Activated B cell treated with CpG ODN at 0.5 μM for 24 hours (primary cell): ENCODE data around the gene ZGPAT. TPM values are rescaled to one million over a fixed set of nuclear protein-coding genes. Genes with fewer than 3 reads are reported as not detected.

ENCODE experiments used
- ATAC-seq: fragments of 200-7000 bp; cut with Tn5 transposase; one replicate; pipeline ENCODE4 v1.10.0; 2021; ENCODE audit warnings: low read depth, mild to moderate bottlenecking, moderate library complexity
- CTCF ChIA-PET: fragments of 350-600 bp; sonication (Branson Sonifier 250); formaldehyde crosslinking; loops from one replicate; lab custom pipeline; 2021; ENCODE audit warnings: antibody characterized with exemption; lab: Charles Lee
- POLR2A ChIA-PET: fragments of 350-600 bp; sonication (Branson Sonifier 250); formaldehyde crosslinking; loops from one replicate; lab custom pipeline; 2021; ENCODE audit warnings: antibody characterized with exemption; lab: Charles Lee
- DNase-seq: peaks from one replicate; pipeline ENCODE4 v3.0.0; 2022
- H3K27ac Mint-ChIP-seq: one replicate; pipeline ENCODE4 v1.8.0; 2020; ENCODE audit warnings: mixed read lengths
- H3K27me3 Mint-ChIP-seq: one replicate; pipeline ENCODE4 v1.8.0; 2021; ENCODE audit warnings: mixed read lengths
- H3K36me3 Mint-ChIP-seq: one replicate; pipeline ENCODE4 v1.8.0; 2021; ENCODE audit warnings: low read depth, mixed read lengths
- H3K4me1 Mint-ChIP-seq: one replicate; pipeline ENCODE4 v1.8.0; 2021; ENCODE audit warnings: mixed read lengths
- H3K4me3 Mint-ChIP-seq: one replicate; pipeline ENCODE4 v1.8.0; 2020; ENCODE audit warnings: mild to moderate bottlenecking, mixed read lengths
- H3K9me3 Mint-ChIP-seq: one replicate; pipeline ENCODE4 v1.8.0; 2020; ENCODE audit warnings: mixed read lengths
- CTCF ChIP-seq: fragments of 200-600 bp; IDR thresholded peaks from one replicate; pipeline ENCODE4 v1.8.0; 2022; ENCODE audit warnings: antibody characterized with exemption, mild to moderate bottlenecking
- intact Hi-C: fragments of 100-400 bp; cut with micrococcal nuclease; formaldehyde crosslinking; loops from one replicate; pipeline ENCODE4 v1.15.1; 2024
- total RNA-seq: library from RNA; stranded (reverse); gene quantifications from 2 replicates; pipeline ENCODE4 v1.2.3, GENCODE V29; 2022

ZGPAT gene
- total RNA-seq, 1 donor from 2014 or later, result 44.0 TPM

GRCh38 chr20:63690898-63691710 lies 16.7 kb upstream of the ZGPAT start:
- no peak overlapping the region for H3K4me3 Mint-ChIP-seq
- no peak overlapping the region for H3K27ac Mint-ChIP-seq
- peaks cover 4% of the 10 kb centered on the region for H3K36me3 Mint-ChIP-seq
- DNase-seq (no peak), ATAC-seq (no peak)
- CTCF ChIA-PET, result no interaction called here
- POLR2A ChIA-PET, result interaction anchor here (0.6 kb wide), 1 partner anchor 148 kb away, joined by 3 read pairs; no protein-coding TSS in a partner anchor
- H3K4me1 Mint-ChIP-seq, result peaks cover 6% of the 10 kb centered on the region
- H3K27me3 Mint-ChIP-seq, result no peaks in the 10 kb centered on the region
- intact Hi-C loops, result no loop called here
- H3K9me3 Mint-ChIP-seq, result no peaks in the 10 kb centered on the region
- no peak for TF ChIP-seq CTCF

- no peak overlapping the region for H3K27ac Mint-ChIP-seq
- no peaks in the 10 kb centered on the region for H3K9me3 Mint-ChIP-seq
- intact Hi-C loops, result no loop called here
- POLR2A ChIA-PET, result no interaction called here
- no peak for ATAC-seq
- CTCF ChIA-PET, result no interaction called here
- H3K4me3 Mint-ChIP-seq, result no peak overlapping the region
- no peaks in the 10 kb centered on the region for H3K27me3 Mint-ChIP-seq
- H3K36me3 Mint-ChIP-seq, result peaks cover 4% of the 10 kb centered on the region
- H3K4me1 Mint-ChIP-seq, result peaks cover 11% of the 10 kb centered on the region
- no peak for TF ChIP-seq CTCF
- DNase-seq, result no peak
Observed at GRCh38 chr20:63691711-63692435, 16.0 kb upstream of the ZGPAT start.

DNA sequence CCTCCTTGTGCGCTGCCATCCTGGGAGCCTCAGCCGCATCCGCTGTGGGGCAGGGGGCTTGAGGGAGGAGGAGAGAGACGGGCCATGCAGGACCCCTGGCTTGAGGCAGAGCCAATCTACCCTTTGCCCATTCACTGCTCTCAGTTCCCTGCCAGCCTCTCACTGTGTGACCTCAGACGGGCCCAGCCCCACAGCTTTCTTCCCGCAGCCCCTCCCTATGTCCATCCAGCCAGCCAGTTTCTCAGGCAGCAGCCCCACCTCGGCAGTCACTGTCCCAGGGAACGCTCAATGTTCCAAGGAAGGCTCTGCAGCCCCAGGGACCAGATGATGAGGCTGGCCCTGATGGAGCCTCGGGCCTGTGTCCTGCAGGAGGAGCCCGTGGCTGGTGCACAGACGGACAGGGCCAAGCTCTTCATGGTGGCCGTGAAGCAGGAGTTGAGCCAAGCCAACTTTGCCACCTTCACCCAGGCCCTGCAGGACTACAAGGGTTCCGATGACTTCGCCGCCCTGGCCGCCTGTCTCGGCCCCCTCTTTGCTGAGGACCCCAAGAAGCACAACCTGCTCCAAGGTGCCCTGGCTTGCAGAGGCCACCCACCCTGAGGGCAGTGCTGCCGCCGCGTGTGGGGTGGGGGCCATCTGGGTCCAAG lies 15.3 kb upstream of the ZGPAT start:
- Mint-ChIP-seq H3K27ac (no peak overlapping the region), H3K4me1 (peaks cover 15% of the 10 kb centered on the region), H3K36me3 (peaks cover 4% of the 10 kb centered on the region), H3K9me3 (no peaks in the 10 kb centered on the region), H3K27me3 (no peaks in the 10 kb centered on the region), H3K4me3 (no peak overlapping the region)
- CTCF ChIA-PET, result no interaction called here
- ATAC-seq, result no peak
- intact Hi-C loops, result no loop called here
- no peak for TF ChIP-seq CTCF
- POLR2A ChIA-PET, result no interaction called here
- DNase-seq, result no peak

- no peak for TF ChIP-seq CTCF
- Mint-ChIP-seq H3K4me3 (no peak overlapping the region), H3K27ac (no peak overlapping the region), H3K36me3 (peaks cover 4% of the 10 kb centered on the region), H3K27me3 (no peaks in the 10 kb centered on the region), H3K9me3 (no peaks in the 10 kb centered on the region), H3K4me1 (peaks cover 15% of the 10 kb centered on the region)
- intact Hi-C loops, result no loop called here
- ATAC-seq, result no peak
- ChIA-PET POLR2A (no interaction called here), CTCF (no interaction called here)
- DNase-seq, result no peak
Observed at GRCh38 chr20:63693083-63693732, 14.6 kb upstream of the ZGPAT start.
